Measurements from ENCODE around the gene AGPAT4.

DNA sequence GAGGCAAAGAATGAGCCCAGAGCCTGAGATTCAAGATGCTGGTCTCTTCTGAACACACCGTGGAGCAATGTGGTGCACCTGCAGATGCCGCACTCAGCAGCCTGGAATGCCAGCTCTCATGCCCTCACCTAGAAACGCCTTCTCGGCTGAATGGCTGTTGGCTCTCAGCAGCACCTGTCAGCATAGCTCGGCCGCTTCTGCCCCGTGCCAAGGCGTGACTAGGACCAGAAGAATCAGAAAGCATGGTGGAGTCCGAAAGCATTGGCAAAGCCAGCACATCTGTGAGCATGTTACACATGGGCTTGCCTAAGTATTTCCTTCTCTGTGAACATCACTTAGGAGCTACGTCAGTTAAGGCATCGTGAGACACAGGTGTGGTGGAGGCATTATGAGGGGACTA, 141.5 kb downstream of the AGPAT4 start:
- TF ChIP-seq, protein P1, sequence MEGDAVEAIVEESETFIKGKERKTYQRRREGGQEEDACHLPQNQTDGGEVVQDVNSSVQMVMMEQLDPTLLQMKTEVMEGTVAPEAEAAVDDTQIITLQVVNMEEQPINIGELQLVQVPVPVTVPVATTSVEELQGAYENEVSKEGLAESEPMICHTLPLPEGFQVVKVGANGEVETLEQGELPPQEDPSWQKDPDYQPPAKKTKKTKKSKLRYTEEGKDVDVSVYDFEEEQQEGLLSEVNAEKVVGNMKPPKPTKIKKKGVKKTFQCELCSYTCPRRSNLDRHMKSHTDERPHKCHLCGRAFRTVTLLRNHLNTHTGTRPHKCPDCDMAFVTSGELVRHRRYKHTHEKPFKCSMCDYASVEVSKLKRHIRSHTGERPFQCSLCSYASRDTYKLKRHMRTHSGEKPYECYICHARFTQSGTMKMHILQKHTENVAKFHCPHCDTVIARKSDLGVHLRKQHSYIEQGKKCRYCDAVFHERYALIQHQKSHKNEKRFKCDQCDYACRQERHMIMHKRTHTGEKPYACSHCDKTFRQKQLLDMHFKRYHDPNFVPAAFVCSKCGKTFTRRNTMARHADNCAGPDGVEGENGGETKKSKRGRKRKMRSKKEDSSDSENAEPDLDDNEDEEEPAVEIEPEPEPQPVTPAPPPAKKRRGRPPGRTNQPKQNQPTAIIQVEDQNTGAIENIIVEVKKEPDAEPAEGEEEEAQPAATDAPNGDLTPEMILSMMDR (IDR thresholded peaks at IDR 0.05 in 4 of 5, conservative IDR thresholded peaks at IDR 0.05 in 1 of 5) = no peak
- no peak for TF ChIP-seq POLR2A (IDR thresholded peaks at IDR 0.05)
